Upper lobe of right lung (tissue), 1 donor: Measurements from ENCODE around the gene ARID5B. TPM values are rescaled to one million over a fixed set of nuclear protein-coding genes. Genes with fewer than 3 reads are reported as not detected.

Source experiments
- ATAC-seq: fragments of 200-7000 bp; cut with Tn5 transposase; one replicate; pipeline ENCODE4 v1.9.1; 2020; ENCODE audit warnings: mild to moderate bottlenecking, moderate library complexity
- DNase-seq: peaks from one replicate; pipeline ENCODE4 v3.0.0-alpha.2; 2020
- H3K27ac ChIP-seq: fragments of 200-600 bp; one replicate; pipeline ENCODE4 v1.8.0; 2022
- H3K27me3 ChIP-seq: fragments of 200-600 bp; one replicate; pipeline ENCODE4 v1.8.0; 2022; ENCODE audit warnings: mild to moderate bottlenecking
- H3K36me3 ChIP-seq: fragments of 200-600 bp; one replicate; pipeline ENCODE4 v1.8.0; 2022
- H3K4me1 ChIP-seq: fragments of 200-600 bp; one replicate; pipeline ENCODE4 v1.8.0; 2022
- H3K4me3 ChIP-seq: fragments of 200-600 bp; one replicate; pipeline ENCODE4 v1.8.0; 2022; ENCODE audit warnings: mild to moderate bottlenecking
- H3K9me3 ChIP-seq: fragments of 200-600 bp; one replicate; pipeline ENCODE4 v1.8.0; 2022
- CTCF ChIP-seq: fragments of 200-600 bp; IDR thresholded peaks from one replicate; pipeline ENCODE4 v1.8.0; 2022; ENCODE audit warnings: antibody characterized with exemption
- intact Hi-C: fragments of 100-400 bp; cut with DNase I; formaldehyde crosslinking; loops from one replicate; pipeline ENCODE4 v1.11.0; 2022
- total RNA-seq: library from RNA; stranded (reverse); fragmentation: NEBNext Ultra II Directional; extraction: Animal tissue kit (Norgen Biotek cat#: 25700); gene quantifications from one replicate; pipeline ENCODE4 v1.2.1, GENCODE V29; 2021
- donor health status: DM: no; HTN: yes; CAD: no; lungs with severe emphysema.

ARID5B gene
- total RNA-seq, 1 donor from 2014 or later: 34.1 TPM

- no peak for ATAC-seq
- intact Hi-C loops: loop anchor here (10.0 kb wide), 1 partner anchor 195 kb away; no protein-coding TSS in a partner anchor
- no peak overlapping the region for H3K27ac ChIP-seq
Observed at GRCh38 chr10:62039954-62040353, 138.5 kb downstream of the ARID5B start.

GRCh38 chr10:62040881-62041280 is 139.4 kb downstream of the ARID5B start:
- Histone ChIP-seq H3K36me3 (no peaks in the 10 kb centered on the region), H3K9me3 (no peaks in the 10 kb centered on the region), H3K4me3 (no peak overlapping the region), H3K4me1 (peaks cover 44% of the 10 kb centered on the region), H3K27me3 (no peaks in the 10 kb centered on the region), H3K27ac (no peak overlapping the region)
- TF ChIP-seq CTCF: no peak
- ATAC-seq: no peak
- intact Hi-C loops: no loop called here
- no peak for DNase-seq

More at GRCh38 chr10:62039954-62040353, 138.5 kb downstream of the ARID5B start:
- Histone ChIP-seq H3K4me1 (peaks cover 38% of the 10 kb centered on the region), H3K4me3 (no peak overlapping the region), H3K36me3 (no peaks in the 10 kb centered on the region), H3K27me3 (no peaks in the 10 kb centered on the region), H3K9me3 (no peaks in the 10 kb centered on the region)
- DNase-seq: no peak
- no peak for TF ChIP-seq CTCF

- peaks cover 56% of the 10 kb centered on the region for H3K4me1 ChIP-seq
- intact Hi-C loops: no loop called here
- no peak for DNase-seq
- H3K9me3 ChIP-seq: no peaks in the 10 kb centered on the region
- TF ChIP-seq CTCF: no peak
- no peak overlapping the region for H3K4me3 ChIP-seq
- peak; percentile 26 for ATAC-seq
- H3K27me3 ChIP-seq: no peaks in the 10 kb centered on the region
- no peak overlapping the region for H3K27ac ChIP-seq
- H3K36me3 ChIP-seq: no peaks in the 10 kb centered on the region
Observed at GRCh38 chr10:62043421-62044021, 142.0 kb downstream of the ARID5B start.

- ATAC-seq (no peak), DNase-seq (no peak)
- Histone ChIP-seq H3K4me3 (no peak overlapping the region), H3K9me3 (no peaks in the 10 kb centered on the region), H3K27ac (no peak overlapping the region), H3K4me1 (peaks cover 52% of the 10 kb centered on the region), H3K27me3 (no peaks in the 10 kb centered on the region), H3K36me3 (no peaks in the 10 kb centered on the region)
- no peak for TF ChIP-seq CTCF
- intact Hi-C loops: no loop called here
Observed at GRCh38 chr10:62044566-62044965, 143.1 kb downstream of the ARID5B start.

- peak overlapping the region; percentile 26 for H3K4me3 ChIP-seq
Observed at GRCh38 chr10:62045765-62046521, 144.4 kb downstream of the ARID5B start.

More at GRCh38 chr10:62045765-62046521, 144.4 kb downstream of the ARID5B start:
- H3K27me3 ChIP-seq: no peaks in the 10 kb centered on the region
- ATAC-seq (peak; percentile 10), DNase-seq (no peak)
- peaks cover 52% of the 10 kb centered on the region for H3K4me1 ChIP-seq
- H3K27ac ChIP-seq: peak overlapping the region; percentile 93
- intact Hi-C loops: no loop called here
- H3K36me3 ChIP-seq: no peaks in the 10 kb centered on the region
- TF ChIP-seq CTCF: no peak
- H3K9me3 ChIP-seq: no peaks in the 10 kb centered on the region
